Measurements from ENCODE around the gene SREBF2. TPM values are rescaled to one million over a fixed set of nuclear protein-coding genes. Genes with fewer than 3 reads are reported as not detected.

The SREBF2 gene
- total RNA-seq, 2 donors from 2014 or later: 159 to 192 TPM

DNA sequence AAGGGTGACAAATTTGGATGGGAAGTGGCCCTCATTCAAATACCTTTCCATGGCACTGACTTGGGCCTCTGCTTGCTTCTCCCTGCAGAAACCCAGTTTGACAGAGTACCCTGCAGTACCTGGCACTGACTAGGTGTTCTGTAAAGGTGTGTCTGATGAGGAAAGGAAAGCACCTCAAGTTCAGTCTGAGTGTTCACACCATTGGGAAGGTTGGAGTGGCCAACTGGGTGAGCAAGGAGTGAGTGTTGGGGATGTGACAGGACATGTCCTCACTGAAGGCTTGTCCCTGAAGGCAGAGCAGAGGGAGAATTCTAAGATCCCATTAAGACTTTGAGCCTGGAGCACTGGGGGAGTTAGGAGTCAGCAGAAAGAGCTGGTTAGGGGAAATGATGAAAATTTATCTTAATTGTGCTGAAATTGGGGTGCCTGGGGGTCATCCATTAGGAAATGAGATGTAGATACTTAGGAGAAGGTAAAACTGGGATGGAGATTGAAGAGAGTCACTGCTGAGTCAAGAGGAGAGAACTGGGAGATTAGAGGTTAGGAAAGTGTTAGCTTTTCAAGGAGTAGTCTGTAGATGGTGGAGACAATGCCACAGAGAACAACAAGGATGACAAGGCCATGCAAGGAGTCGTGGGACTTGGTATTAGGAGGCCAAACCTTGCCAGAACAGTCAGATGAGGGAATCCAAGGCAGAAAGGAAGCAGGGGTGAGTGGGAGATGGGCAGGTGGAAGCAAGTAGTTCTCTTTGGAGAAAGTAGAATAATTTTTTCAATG, 6.1 kb downstream of the SREBF2 start:
- H3K27ac ChIP-seq: peak overlapping the region; percentile 24
- H3K4me3 ChIP-seq: no peak overlapping the region
- no peaks in the 10 kb centered on the region for H3K27me3 ChIP-seq
- H3K4me1 ChIP-seq: peaks cover 21% of the 10 kb centered on the region
- TF ChIP-seq, protein P1, sequence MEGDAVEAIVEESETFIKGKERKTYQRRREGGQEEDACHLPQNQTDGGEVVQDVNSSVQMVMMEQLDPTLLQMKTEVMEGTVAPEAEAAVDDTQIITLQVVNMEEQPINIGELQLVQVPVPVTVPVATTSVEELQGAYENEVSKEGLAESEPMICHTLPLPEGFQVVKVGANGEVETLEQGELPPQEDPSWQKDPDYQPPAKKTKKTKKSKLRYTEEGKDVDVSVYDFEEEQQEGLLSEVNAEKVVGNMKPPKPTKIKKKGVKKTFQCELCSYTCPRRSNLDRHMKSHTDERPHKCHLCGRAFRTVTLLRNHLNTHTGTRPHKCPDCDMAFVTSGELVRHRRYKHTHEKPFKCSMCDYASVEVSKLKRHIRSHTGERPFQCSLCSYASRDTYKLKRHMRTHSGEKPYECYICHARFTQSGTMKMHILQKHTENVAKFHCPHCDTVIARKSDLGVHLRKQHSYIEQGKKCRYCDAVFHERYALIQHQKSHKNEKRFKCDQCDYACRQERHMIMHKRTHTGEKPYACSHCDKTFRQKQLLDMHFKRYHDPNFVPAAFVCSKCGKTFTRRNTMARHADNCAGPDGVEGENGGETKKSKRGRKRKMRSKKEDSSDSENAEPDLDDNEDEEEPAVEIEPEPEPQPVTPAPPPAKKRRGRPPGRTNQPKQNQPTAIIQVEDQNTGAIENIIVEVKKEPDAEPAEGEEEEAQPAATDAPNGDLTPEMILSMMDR (IDR thresholded peaks at IDR 0.05): no peak
- intact Hi-C loops (cut with DNase I): no loop called here
- no peak overlapping the region for H3K9ac ChIP-seq (ENCODE audit: low read depth in 2 of 2, low read length in 2 of 2)
- H3K9me3 ChIP-seq: no peaks in the 10 kb centered on the region
- no peaks in the 10 kb centered on the region for H3K36me3 ChIP-seq
- no peak for DNase-seq

DNA sequence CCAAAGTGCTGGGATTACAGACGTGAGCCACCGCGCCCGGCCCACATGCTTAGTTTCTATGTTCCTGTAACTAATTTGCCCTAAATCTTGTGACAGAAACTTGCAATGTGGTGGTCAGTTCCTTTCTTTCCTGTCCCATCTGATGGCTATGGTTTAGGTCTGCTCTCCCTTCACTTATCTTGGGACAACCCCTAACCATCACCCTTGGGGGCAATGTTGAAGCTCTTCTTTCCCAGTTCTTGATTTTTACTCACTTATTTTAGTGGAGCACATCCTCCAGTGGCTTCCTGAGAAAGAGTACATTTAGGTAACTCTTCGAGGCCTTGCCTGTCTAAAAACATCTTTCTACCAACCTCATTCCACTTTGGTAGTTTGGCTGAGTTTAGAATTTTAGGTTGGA, 7.3 kb downstream of the SREBF2 start:
- intact Hi-C loops (cut with DNase I): no loop called here
- H3K4me1 ChIP-seq: peaks cover 23% of the 10 kb centered on the region
- H3K9me3 ChIP-seq: no peaks in the 10 kb centered on the region
- no peaks in the 10 kb centered on the region for H3K36me3 ChIP-seq
- DNase-seq: no peak
- H3K4me3 ChIP-seq: no peak overlapping the region
- TF ChIP-seq, protein P1 (IDR thresholded peaks at IDR 0.05): no peak
- H3K27ac ChIP-seq: peak overlapping the region; percentile 83
- H3K27me3 ChIP-seq: no peaks in the 10 kb centered on the region
- peak overlapping the region in 1 of 2 donors; percentile 65 for H3K9ac ChIP-seq (ENCODE audit: low read depth in 2 of 2, low read length in 2 of 2)

DNA sequence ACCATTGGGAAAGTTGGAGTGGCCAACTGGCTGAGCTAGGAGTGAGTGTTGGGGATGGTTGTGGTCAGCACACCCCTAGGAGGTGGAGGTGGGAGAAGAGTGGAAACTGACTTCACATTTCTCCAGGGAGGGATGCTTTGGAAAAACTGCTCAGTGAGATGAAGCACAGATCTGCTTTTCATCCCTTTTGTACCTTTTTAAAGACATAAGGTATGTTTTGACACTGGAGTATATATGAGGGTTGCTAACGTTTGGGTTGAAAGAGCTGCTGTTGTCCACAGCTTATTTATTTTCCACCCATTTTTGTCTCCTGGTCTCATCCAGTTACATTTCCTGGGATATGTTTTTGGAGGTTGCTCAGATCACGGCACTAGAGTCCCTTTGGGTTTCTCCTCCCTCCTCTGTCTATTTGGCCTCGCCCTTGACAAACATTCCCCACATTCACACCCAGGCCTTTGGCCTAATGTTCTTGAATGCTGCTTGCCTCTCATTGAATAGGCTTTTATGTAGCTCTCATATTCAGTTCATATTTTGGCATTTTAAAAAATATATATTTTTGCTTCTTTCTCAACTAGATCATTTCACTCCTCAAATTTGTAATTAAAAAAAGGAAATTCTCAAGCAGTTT, 8.3 kb downstream of the SREBF2 start:
- Histone ChIP-seq H3K4me3 (no peak overlapping the region), H3K27me3 (no peaks in the 10 kb centered on the region), H3K9me3 (no peaks in the 10 kb centered on the region), H3K27ac (peak overlapping the region; percentile 83), H3K9ac (ENCODE audit: low read depth in 2 of 2, low read length in 2 of 2) (peak overlapping the region in 1 of 2 donors; percentile 65), H3K4me1 (peaks cover 27% of the 10 kb centered on the region), H3K36me3 (no peaks in the 10 kb centered on the region)
- TF ChIP-seq, protein P1 (IDR thresholded peaks at IDR 0.05): no peak
- DNase-seq: peak; percentile 79
- intact Hi-C loops (cut with DNase I): no loop called here

DNA sequence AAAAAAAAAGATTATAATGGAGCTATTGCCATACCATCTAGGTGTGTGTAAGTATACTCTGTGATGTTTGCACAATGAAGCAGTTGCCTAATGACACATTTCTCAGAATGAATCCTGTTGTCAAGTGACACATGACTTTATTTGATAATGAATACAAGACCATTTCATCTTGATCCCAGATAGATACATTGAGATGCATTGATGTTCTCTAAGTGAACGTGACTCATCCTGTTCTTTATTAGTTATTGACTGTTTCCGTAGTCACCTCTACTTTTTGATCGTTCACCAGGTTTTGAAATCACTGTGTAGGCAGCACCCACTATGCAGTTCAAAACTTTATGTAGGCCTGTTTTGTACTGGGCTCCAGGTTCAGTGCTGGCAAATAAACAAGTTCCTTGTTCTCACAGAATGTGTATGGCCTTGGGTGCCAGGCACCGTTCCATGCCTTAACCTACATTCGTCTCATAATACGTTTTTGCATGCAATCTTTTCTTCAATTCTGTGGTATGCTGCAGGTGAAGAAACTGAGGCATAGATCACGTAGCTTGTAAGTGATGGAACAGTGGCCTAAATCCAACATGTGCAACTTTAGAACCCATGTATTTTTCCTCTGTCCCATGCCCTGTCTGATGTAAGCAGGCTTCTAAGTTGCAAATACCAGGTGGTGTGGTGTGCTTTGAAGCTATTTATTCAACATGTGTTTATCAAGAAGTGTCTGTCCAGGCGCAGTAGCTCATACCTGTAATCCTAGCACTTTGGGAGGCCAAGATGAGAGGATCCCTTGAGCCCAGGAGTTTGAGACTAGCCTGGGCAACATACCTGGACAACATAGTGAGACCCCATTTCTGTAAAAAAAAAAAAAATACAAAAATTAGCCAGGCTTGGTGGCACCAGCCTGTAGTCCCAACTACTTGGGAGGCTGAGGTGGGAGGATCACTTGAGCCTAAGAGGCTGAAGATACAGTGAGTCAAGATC, 10.4 kb downstream of the SREBF2 start:
- H3K36me3 ChIP-seq: no peaks in the 10 kb centered on the region
- H3K9me3 ChIP-seq: no peaks in the 10 kb centered on the region
- DNase-seq: no peak
- TF ChIP-seq, protein P1 (IDR thresholded peaks at IDR 0.05): no peak
- H3K27me3 ChIP-seq: no peaks in the 10 kb centered on the region
- intact Hi-C loops (cut with DNase I): no loop called here
- H3K27ac ChIP-seq: peak overlapping the region; percentile 83
- peaks cover 27% of the 10 kb centered on the region for H3K4me1 ChIP-seq
- H3K4me3 ChIP-seq: no peak overlapping the region
- peak overlapping the region in 1 of 2 donors; percentile 13 for H3K9ac ChIP-seq (ENCODE audit: low read depth in 2 of 2, low read length in 2 of 2)

DNA sequence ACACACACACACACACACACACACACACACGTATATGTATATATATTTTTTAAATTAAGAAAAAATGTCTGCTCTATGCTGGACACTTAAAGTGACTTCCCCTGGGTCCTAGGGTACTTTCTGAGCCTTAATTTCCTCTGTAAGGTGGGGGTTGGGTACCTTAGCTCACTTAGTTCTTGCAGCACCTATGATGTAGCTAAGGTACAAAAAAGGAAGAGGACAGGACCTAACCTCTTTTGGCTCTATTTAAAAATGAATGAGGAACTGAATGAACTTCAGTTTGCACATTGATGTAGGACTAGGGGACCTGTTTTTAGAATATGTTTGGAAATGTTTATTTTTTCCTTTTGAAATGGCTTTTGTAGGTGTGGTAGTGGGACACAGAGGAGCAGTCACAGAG, 11.1 kb downstream of the SREBF2 start:
- H3K9ac ChIP-seq (ENCODE audit: low read depth in 2 of 2, low read length in 2 of 2): peak overlapping the region in 1 of 2 donors; percentile 22
- intact Hi-C loops (cut with DNase I): no loop called here
- DNase-seq: no peak
- TF ChIP-seq, protein P1 (IDR thresholded peaks at IDR 0.05): no peak
- H3K4me3 ChIP-seq: no peak overlapping the region
- H3K27me3 ChIP-seq: no peaks in the 10 kb centered on the region
- no peaks in the 10 kb centered on the region for H3K36me3 ChIP-seq
- no peak overlapping the region for H3K27ac ChIP-seq
- no peaks in the 10 kb centered on the region for H3K9me3 ChIP-seq
- H3K4me1 ChIP-seq: peaks cover 27% of the 10 kb centered on the region

Data from colonic mucosa (tissue), 4 donors.